ENCODE data around the gene VAC14.

Gene VAC14

GRCh38 chr16:70708366-70709246 is 92.4 kb downstream of the VAC14 start:
- TF ChIP-seq ZFX (IDR thresholded peaks at IDR 0.05; ENCODE audit: borderline replicate concordance), result no peak
- TF ChIP-seq, protein P1, sequence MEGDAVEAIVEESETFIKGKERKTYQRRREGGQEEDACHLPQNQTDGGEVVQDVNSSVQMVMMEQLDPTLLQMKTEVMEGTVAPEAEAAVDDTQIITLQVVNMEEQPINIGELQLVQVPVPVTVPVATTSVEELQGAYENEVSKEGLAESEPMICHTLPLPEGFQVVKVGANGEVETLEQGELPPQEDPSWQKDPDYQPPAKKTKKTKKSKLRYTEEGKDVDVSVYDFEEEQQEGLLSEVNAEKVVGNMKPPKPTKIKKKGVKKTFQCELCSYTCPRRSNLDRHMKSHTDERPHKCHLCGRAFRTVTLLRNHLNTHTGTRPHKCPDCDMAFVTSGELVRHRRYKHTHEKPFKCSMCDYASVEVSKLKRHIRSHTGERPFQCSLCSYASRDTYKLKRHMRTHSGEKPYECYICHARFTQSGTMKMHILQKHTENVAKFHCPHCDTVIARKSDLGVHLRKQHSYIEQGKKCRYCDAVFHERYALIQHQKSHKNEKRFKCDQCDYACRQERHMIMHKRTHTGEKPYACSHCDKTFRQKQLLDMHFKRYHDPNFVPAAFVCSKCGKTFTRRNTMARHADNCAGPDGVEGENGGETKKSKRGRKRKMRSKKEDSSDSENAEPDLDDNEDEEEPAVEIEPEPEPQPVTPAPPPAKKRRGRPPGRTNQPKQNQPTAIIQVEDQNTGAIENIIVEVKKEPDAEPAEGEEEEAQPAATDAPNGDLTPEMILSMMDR (IDR thresholded peaks at IDR 0.05), result no peak
- H3K27ac ChIP-seq, result no peak overlapping the region

- no peak overlapping the region for H3K27ac ChIP-seq
- TF ChIP-seq ZFX (IDR thresholded peaks at IDR 0.05; ENCODE audit: borderline replicate concordance), result no peak
- TF ChIP-seq, protein P1 (IDR thresholded peaks at IDR 0.05), result no peak
Measured at GRCh38 chr16:70706948-70707465, 94.0 kb downstream of the VAC14 start.

- H3K27ac ChIP-seq, result no peak overlapping the region
- no peak for TF ChIP-seq ZFX (IDR thresholded peaks at IDR 0.05; ENCODE audit: borderline replicate concordance)
- TF ChIP-seq, protein P1 (IDR thresholded peaks at IDR 0.05), result no peak
Measured at GRCh38 chr16:70705056-70705455, 95.9 kb downstream of the VAC14 start.

- H3K27ac ChIP-seq, result no peak overlapping the region
- no peak for TF ChIP-seq ZFX (IDR thresholded peaks at IDR 0.05; ENCODE audit: borderline replicate concordance)
- TF ChIP-seq, protein P1 (IDR thresholded peaks at IDR 0.05), result no peak
Measured at GRCh38 chr16:70704586-70704985, 96.4 kb downstream of the VAC14 start.

DNA sequence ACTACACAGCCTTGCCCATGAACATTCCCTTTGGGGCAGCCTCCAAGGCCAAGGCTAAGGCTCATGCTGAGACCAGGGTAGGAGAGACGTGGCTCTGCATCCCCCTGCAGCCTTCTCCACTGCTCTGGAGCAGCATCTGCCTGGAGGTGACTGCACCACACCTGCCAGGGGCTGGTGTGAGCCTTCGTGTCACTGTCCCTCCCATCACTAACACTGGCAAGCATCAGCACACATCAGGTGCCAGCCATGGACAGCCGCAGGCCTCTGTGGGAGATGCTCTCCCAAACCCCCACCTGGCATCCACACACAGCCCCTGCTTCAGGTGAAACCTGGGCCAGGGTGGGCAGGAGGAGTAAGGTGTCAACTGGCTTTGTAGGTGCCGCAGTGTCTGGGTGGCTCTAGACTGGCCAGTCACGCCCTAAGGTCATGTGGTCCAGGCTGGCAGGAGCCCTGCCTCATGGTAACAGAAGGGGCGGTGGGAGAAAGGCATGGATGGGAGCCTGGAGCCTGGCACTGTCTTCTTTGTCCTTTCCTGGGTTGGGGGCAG is 97.0 kb downstream of the VAC14 start:
- no peak overlapping the region for H3K27ac ChIP-seq

DNA sequence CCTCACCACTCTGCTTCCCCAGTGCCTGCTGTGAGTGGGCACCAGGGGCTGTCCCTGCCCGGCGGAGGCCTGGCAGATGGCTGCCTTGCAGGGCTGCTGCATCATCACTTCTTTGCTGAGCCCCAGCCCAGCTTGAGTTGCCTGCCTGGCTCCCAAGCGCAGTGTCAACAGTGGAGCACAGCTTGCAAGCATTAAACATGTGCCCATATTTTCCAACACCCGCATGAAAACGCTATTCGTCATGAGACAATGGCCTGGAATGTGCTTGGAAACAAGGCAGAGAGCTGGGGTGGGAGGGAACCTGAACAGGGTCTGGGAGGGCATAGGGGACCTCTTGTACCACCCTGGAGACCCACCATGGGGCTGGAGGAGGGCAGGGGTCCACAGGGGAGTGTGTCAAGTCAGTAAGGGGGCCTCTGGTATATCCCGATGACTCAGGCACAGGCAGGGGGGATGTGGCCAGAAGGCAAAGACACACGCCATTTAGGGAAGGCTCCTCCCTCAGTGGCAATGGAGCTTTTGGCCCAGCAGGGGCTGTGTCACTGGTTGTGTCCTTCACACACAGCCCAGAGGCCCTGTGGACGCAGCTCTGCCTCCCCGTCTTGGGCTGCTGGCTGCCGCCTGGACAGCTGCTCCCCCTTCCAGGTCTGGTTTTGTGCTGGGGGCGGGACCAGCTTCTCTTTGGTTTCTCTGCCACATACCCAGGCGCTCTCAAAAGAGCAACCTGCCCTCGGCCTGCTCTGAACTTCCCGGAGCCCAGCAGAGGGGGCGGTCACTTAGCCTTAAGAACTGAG is 97.7 kb downstream of the VAC14 start:
- H3K27ac ChIP-seq, result no peak overlapping the region
- TF ChIP-seq ZFX (IDR thresholded peaks at IDR 0.05; ENCODE audit: borderline replicate concordance), result no peak
- TF ChIP-seq, protein P1 (IDR thresholded peaks at IDR 0.05), result no peak

More for the DNA sequence above, 97.0 kb downstream of the VAC14 start:
- TF ChIP-seq, protein P1 (IDR thresholded peaks at IDR 0.05), result no peak
- no peak for TF ChIP-seq ZFX (IDR thresholded peaks at IDR 0.05; ENCODE audit: borderline replicate concordance)
